Measurements from ENCODE around the gene PEX11A. TPM values are rescaled to one million over a fixed set of nuclear protein-coding genes. Genes with fewer than 3 reads are reported as not detected.
A peak's percentile ranks its signal among the peaks of the same experiment; 100 is the strongest.

Gene PEX11A
- total RNA-seq, 1 experiment from 2014 or later, result 5.8 TPM

GRCh38 chr15:89656116-89656815, 34.3 kb downstream of the PEX11A start:
- no peak for DNase-seq (ENCODE audit: low spot score)

GRCh38 chr15:89654847-89655805, 35.4 kb downstream of the PEX11A start, which contains the start of gene KIF7:
Gene KIF7, minus strand, starts transcription at chr15:89655467. Its CDS starts 2,537 bp downstream, at chr15:89652930.
- DNase-seq (ENCODE audit: low spot score), result no peak

DNA sequence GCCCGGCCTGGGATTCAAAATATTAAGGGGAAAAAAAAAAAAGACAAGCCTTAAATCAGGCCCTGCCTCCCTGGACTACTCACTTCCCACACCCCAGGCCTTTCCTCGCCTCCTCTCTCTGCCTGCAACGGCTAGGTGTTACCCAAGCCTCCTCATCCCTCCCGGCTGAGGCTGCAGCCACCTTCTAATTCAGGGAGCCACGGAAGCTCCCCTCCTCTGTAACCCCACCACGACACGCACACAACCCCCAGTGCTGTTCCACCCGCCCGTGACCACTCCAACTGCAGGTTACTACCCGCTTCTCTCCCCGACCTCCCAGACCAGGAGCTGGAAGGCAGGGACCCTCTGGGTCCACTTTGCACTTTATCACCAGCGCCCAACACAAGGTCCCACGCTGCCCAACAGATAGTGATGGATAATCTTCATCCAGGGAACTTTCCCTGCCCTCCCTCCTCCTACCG, 36.2 kb downstream of the PEX11A start:
- no peak for DNase-seq (ENCODE audit: low spot score)

DNA sequence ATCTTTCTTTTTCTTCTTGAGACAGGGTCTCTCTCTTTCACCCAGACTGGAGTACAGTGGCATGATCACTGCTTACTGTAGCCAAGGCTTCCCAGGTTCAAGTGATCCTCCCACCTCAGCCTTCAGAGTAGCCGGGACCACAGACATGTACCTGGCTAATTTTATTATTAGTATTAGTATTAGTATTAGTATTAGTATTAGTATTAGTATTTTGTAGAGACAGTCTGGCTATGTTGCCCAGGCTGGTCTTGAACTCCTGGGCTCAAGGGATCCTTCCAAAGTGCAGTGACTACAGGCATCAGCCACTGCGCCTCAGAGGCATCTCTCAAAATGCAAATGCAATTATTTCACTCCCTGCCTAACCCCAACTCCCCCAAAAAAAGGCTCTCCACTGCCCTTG, 37.0 kb downstream of the PEX11A start:
- no peak for DNase-seq (ENCODE audit: low spot score)

DNA sequence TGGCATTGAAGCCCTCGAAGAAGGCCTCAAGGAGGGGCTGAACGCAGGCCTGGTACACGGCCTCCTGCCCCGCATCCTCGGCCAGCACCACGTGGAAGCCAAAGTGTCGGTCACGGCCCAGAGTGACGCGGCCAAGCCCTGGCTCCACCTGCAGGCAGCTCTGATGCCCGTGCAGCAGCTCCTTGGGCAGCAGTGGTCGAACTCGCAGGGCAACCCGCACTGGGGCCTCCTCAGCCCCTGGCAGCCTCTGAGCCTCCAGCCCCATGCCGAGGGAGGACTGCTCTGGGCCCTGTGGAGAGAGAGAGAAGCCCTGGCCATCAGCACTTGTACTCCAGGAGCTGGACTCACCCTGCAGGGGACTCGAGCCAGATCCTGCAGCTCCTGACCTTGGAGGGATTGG, 37.9 kb downstream of the PEX11A start:
- no peak for DNase-seq (ENCODE audit: low spot score)

DNA sequence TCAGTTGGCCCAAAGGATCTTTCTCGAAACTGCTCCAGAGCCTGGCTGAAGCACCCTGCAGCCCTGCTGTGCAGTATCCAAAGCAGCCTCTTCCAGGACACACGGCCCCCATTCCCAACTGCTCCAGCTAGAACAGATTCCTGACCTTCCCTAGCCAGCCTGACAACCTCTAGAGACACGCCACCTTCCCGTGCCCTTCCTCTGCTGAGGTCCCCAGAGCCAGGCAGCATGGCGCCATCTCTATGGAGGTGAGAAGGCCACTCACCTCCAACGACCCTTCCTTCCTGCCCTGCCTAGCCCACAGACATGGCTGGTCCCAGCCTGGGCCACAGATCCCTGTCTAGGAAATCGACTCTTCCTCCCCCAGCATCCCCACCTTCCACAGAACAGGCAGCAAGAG, 38.4 kb downstream of the PEX11A start:
- no peak for DNase-seq (ENCODE audit: low spot score)

GRCh38 chr15:89649716-89650115, 40.8 kb downstream of the PEX11A start:
- no peak for DNase-seq (ENCODE audit: low spot score)

GRCh38 chr15:89649013-89649625, 41.4 kb downstream of the PEX11A start:
- DNase-seq (ENCODE audit: low spot score), result no peak

- DNase-seq (ENCODE audit: low spot score), result no peak
These were observed 42.2 kb downstream of the PEX11A start for GRCh38 chr15:89648106-89649012.

DNA sequence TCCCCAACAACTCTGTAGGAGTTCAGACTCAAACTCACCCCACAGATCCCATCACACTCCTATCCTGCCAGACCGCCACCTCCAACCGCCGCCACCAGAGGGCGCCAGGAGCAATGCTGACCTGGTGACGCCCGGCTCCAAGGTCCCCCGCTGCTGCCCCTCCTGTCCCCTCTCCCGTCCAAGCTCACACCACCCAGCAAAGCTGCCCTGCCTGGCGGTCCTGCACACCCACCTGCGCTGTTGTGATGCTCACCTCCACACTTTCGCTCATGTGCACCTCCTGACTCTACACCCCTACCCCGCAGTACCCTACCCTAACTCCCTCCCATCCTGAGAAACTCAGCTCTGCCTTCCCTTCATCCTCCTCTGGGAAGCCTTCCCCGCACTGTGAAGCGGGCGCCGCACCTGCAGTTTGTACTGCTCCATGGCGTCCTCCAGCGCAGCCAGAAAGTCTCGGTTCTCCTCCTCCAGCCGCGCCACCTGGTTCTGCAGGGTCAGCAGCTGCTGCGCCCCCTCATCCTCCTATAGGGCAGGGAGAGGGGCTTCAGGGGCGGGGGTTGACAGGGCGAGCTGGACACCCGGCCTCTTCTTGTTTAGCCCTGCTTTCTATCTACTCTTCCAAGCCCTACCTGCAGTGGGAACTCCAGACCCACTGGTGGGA, 43.2 kb downstream of the PEX11A start:
- peak; percentile 90 for DNase-seq (ENCODE audit: low spot score)

DNA sequence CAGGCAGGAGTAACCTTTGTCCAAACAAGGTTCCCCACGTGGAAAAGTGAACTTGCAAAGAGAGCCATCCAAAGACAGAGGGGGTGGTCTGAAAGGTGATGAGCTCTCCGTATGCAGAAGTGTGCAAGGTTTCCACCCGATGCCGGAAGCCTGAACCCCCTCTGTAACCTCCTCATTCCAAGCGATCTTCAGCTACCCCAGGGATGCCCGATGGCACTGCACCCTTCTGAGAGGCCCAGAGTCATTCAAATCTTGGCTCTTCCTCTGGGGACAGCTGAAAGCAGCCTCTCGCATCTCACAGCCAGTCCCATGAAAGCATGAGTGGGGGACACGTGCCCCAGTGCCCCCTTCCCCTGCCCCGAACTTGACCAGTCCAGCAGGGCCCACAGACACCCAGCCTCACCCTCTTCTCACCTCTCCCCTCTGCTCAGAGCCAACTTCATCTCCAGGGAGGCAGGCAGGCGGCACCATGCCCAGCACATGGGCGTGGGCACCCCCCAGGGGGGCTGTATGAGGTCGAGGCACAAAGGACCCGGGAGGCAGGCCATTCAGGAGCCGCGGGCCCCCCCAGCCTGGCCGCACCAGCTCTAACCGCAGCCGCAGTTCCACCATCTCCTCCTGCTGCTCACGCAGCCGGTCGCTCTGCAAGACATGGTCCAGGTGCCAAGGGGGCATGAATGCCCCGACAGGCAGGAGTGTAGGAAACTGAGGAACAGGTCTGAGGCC, 44.0 kb downstream of the PEX11A start:
- no peak for DNase-seq (ENCODE audit: low spot score)

DNA sequence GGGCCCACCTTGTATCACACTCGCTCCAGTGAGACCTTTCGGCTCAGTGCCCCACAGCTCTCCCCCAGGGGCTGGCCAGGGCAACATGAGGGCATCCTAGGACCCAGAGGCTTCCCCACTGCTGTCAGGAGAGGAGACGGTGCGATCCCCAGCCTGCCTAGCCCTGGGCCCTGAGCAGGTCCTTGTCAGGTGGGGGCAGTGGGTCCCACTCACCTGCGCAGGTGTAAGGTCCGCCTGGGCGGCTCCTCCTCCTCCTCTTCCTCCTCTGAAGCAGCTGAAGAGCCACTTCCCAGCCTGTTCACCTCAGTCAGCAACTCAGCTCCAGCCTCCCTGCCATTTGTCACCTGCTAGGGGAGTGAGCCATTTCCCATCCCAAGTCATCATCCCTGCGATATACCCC, 44.9 kb downstream of the PEX11A start:
- no peak for DNase-seq (ENCODE audit: low spot score)

- no peak for DNase-seq (ENCODE audit: low spot score)
These were observed 48.4 kb downstream of the PEX11A start for GRCh38 chr15:89642106-89642505.

DNA sequence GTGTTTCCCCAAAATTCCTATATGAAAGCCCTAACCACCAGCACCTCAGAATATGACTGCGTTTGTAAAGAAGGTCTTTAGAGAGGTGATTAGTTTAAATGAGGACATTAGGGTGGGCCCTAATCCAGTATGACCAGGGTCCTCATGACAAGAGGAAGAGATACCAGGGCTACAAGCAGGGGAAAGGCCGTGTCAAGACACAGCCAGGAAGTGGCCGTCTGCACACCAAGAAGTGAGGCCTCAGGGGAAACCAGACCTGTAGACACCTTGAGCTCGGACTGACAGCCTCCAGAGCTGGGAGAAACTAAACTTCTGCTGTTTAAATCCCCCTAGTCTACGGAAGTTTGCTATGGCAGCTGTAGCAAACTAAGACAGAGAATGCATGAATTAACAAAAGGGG, 49.5 kb downstream of the PEX11A start:
- DNase-seq (ENCODE audit: low spot score), result no peak

DNA sequence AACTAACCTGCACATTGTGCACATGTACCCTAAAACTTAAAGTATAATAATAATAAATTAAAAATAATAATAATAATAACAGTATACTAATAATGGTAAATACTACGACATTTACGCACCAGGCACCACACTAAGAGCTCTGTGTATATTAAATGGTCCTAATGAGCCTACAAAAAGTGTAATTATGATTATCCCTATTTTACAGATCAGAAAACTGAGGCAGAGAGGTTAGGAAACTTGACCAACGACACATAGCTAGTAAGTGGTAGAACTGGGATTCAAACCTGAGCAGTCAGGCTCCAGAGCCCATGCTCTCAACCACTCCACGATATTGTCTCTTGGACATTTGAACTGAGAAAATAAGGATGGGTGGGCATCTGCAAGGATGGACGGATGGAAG, 50.3 kb downstream of the PEX11A start:
- no peak for DNase-seq (ENCODE audit: low spot score)

DNA sequence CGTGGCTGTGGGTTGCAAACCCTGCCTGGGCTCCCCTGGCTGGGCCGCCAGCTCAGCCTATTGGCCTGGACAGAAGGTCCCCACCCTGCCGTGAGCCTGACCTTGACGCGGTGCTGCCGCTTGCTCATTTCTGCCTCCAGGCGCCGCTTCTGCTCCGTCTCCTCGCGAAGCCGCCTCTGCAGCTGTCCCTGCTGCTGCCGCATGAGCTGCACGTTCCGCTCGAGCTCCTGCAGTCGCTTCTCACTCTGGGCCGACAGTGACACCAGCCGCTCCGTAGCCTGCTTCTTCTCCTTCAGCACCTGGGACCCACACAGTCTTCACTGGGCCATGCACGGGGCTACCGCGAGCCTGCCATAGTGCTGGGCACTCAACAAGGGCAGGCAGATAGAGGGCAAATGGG, 57.0 kb downstream of the PEX11A start:
- no peak for DNase-seq (ENCODE audit: low spot score)

DNA sequence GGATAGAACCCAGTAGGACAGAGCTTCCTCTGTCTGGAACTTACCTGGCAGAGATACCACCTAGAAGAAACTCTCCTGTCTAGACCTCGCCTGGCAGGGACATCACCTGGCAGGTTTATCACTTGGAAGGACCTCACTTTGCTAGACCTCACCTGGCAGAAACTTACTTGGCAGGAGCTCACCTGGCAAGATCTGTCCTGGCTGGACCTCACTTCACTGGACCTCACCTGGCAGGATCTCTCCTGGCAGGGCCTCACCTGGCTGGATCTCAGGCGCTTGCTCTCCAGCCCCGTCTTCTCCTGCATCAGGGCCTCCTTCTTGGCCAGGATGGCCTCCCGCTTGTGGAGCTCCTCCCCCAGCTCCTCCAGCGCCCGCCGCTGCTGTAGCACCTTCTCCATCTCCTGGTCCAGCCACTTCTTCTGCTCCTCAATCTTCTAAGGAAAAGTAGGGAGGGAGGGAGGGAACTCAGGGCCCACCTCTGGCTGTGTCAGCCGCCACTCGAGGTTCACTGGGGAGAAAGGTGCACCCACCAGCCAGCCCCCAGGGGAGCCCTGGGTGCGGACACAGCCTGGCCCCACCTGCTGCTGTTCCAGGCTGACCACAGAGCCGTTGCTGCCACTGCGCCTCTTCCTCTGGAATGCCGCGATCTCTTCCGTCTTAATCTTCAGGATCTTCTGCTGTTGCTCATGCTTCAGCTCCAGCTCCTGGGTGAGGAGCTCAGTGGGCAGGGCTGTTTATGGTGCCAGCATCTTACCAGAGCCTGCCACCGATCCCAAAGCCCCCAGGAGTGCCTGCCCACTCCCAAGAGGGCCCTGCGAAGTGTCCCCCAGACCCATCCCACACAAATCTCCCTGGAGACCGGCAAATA, 57.8 kb downstream of the PEX11A start:
- DNase-seq (ENCODE audit: low spot score), result no peak

DNA sequence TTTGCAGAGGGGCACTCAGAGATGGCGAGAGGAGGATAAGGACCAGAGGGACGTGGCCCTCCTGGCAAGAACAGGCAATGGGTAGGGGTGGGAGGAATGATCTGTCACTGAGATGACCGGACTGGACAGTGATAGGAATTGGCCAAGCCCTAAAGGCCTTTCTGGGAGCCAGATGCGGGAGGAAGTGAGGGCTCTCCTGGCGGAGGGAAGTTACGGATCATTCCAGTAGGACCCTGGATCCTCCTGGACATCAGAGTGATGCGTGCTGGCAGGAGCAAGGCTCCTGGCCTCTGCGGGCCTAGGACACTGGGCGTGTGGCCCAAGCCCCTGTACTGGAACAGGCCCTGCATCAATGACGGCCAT, 58.7 kb downstream of the PEX11A start:
- DNase-seq (ENCODE audit: low spot score), result no peak

All from HT-29 (cell line).